ENCODE measurements around the gene PCNA. TPM values are rescaled to one million over a fixed set of nuclear protein-coding genes. Genes with fewer than 3 reads are reported as not detected.
"Not testable (repeated sequence)": the region's sequence is repeated elsewhere in the genome, so short reads cannot be mapped to it uniquely, and the experiment has no call there.

Gene PCNA
- polyA plus RNA-seq, 1 donor (not counting 4 experiments of a cell fraction or from before 2014, with no cell fraction given), result 130 TPM

DNA sequence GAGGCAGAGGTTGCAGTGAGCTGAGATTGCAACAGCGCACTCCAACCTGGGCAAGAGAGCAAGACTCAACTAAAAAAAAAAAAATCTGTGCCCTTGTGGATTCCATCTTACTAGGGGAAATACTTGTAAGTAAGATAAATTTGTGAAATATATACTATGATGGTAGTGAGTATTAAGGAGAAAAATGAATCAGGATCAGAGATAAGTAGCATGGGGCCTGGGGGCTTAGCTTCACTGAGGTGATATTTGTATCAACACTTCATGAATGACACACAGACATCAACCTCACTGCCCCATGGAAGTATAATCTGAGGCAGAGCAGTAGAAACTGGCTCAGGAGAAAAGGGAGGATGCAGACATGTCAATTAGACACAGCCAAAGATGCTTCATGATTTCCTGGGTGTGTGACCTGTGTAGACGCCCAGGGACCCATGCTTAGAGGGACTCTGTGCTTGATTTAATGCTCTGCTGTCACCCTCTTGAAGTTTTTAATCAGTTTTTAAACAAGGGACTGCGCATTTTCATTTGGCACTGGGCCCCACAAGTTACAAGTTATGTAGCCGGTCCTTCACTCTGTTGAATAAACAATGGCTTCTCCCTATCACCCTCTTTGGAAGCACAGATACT, 41.9 kb downstream of the PCNA start:
- Histone ChIP-seq H3K27ac (ENCODE audit: control insufficient read depth, insufficient read depth, low read length) (peak overlapping the region; percentile 34), H3K27me3 (ENCODE audit: control insufficient read depth, extremely low read depth, insufficient read depth, low read length) (no peaks in the 10 kb centered on the region), H3K9ac (ENCODE audit: control insufficient read depth, extremely low read depth, insufficient read depth, low read length) (no peak overlapping the region), H3K9me1 (ENCODE audit: control insufficient read depth, extremely low read depth, insufficient read depth, low read length) (no peaks in the 10 kb centered on the region), H2AFZ (ENCODE audit: control insufficient read depth, low read length) (peak overlapping the region; percentile 77), H3K9me3 (ENCODE audit: control insufficient read depth, low read depth, low read length) (no peaks in the 10 kb centered on the region), H4K20me1 (ENCODE audit: control insufficient read depth, extremely low read depth, insufficient read depth, low read length) (no peaks in the 10 kb centered on the region), H3K79me2 (ENCODE audit: control insufficient read depth, insufficient read depth, low read length) (no peaks in the 10 kb centered on the region), H3K4me1 (ENCODE audit: control insufficient read depth, extremely low read depth, insufficient read depth, low read length) (peaks cover 19% of the 10 kb centered on the region), H3K4me3 (ENCODE audit: control insufficient read depth in 2 of 3, extremely low read depth in 1 of 3, insufficient read depth in 2 of 3, low read depth in 1 of 3, low read length in 3 of 3) (peak overlapping the region in 2 of 3 experiments; percentile 41 to 55), H3K36me3 (ENCODE audit: control insufficient read depth in 2 of 2, extremely low read depth in 1 of 2, insufficient read depth in 2 of 2, low read length in 2 of 2) (no peaks in the 10 kb centered on the region), H3K4me2 (ENCODE audit: control insufficient read depth, extremely low read depth, insufficient read depth, low read depth, low read length) (peak overlapping the region; percentile 92)
- DNase-seq (ENCODE audit: low read depth, low spot score) (no peak), FAIRE-seq (peak; percentile 67)
- dilution Hi-C loops (cut with MboI; ENCODE audit: extremely low pct_ligation_motif_present, low sequenced_read_pairs), result no loop called here
- TF ChIP-seq, protein P1, sequence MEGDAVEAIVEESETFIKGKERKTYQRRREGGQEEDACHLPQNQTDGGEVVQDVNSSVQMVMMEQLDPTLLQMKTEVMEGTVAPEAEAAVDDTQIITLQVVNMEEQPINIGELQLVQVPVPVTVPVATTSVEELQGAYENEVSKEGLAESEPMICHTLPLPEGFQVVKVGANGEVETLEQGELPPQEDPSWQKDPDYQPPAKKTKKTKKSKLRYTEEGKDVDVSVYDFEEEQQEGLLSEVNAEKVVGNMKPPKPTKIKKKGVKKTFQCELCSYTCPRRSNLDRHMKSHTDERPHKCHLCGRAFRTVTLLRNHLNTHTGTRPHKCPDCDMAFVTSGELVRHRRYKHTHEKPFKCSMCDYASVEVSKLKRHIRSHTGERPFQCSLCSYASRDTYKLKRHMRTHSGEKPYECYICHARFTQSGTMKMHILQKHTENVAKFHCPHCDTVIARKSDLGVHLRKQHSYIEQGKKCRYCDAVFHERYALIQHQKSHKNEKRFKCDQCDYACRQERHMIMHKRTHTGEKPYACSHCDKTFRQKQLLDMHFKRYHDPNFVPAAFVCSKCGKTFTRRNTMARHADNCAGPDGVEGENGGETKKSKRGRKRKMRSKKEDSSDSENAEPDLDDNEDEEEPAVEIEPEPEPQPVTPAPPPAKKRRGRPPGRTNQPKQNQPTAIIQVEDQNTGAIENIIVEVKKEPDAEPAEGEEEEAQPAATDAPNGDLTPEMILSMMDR (optimal IDR thresholded peaks at IDR 0.05 in 1 of 3, IDR thresholded peaks at IDR 0.05 in 1 of 3, conservative IDR thresholded peaks at IDR 0.05 in 1 of 3; ENCODE audit: extremely low read depth in 1 of 3, insufficient read depth in 2 of 3, low read length in 3 of 3), result no peak
- no peak for TF ChIP-seq EZH2 (IDR thresholded peaks at IDR 0.05; ENCODE audit: low read length)

DNA sequence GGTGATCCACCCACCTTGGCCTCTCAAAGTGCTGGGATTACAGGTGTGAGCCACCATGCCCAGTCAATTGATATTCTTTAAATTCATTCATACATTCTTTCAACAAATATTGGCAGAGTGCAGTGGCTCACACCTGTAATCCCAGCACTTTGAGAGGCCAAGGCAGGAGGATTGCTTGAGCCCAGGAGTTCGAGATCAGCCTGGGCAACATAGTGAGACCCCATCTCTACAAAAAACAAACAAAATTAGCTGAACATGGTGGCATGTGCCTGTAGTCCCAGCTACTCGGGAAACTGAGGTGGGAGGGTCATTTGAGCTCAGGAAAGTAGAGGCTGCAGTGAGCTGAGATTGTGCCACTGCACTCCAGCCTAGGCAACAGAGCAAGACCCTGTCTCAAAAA, 42.8 kb downstream of the PCNA start:
- H3K4me2 ChIP-seq (ENCODE audit: control insufficient read depth, extremely low read depth, insufficient read depth, low read depth, low read length); H2AFZ ChIP-seq (ENCODE audit: control insufficient read depth, low read length); H3K79me2 ChIP-seq (ENCODE audit: control insufficient read depth, insufficient read depth, low read length); H3K4me3 ChIP-seq (ENCODE audit: control insufficient read depth in 2 of 3, extremely low read depth in 1 of 3, insufficient read depth in 2 of 3, low read depth in 1 of 3, low read length in 3 of 3); H3K9ac ChIP-seq (ENCODE audit: control insufficient read depth, extremely low read depth, insufficient read depth, low read length); H3K9me1 ChIP-seq (ENCODE audit: control insufficient read depth, extremely low read depth, insufficient read depth, low read length); H3K36me3 ChIP-seq (ENCODE audit: control insufficient read depth in 2 of 2, extremely low read depth in 1 of 2, insufficient read depth in 2 of 2, low read length in 2 of 2); H4K20me1 ChIP-seq (ENCODE audit: control insufficient read depth, extremely low read depth, insufficient read depth, low read length); H3K27me3 ChIP-seq (ENCODE audit: control insufficient read depth, extremely low read depth, insufficient read depth, low read length); DNase-seq (ENCODE audit: low read depth, low spot score); H3K9me3 ChIP-seq (ENCODE audit: control insufficient read depth, low read depth, low read length); dilution Hi-C loops (cut with MboI; ENCODE audit: extremely low pct_ligation_motif_present, low sequenced_read_pairs); H3K27ac ChIP-seq (ENCODE audit: control insufficient read depth, insufficient read depth, low read length); FAIRE-seq: not testable (repeated sequence)
- H3K4me1 ChIP-seq (ENCODE audit: control insufficient read depth, extremely low read depth, insufficient read depth, low read length), result peaks cover 22% of the 10 kb centered on the region

- Histone ChIP-seq H3K27ac (ENCODE audit: control insufficient read depth, insufficient read depth, low read length) (no peak overlapping the region), H3K27me3 (ENCODE audit: control insufficient read depth, extremely low read depth, insufficient read depth, low read length) (no peaks in the 10 kb centered on the region), H4K20me1 (ENCODE audit: control insufficient read depth, extremely low read depth, insufficient read depth, low read length) (no peaks in the 10 kb centered on the region), H3K79me2 (ENCODE audit: control insufficient read depth, insufficient read depth, low read length) (no peaks in the 10 kb centered on the region), H3K4me3 (ENCODE audit: control insufficient read depth in 2 of 3, extremely low read depth in 1 of 3, insufficient read depth in 2 of 3, low read depth in 1 of 3, low read length in 3 of 3) (no peak overlapping the region), H3K9me3 (ENCODE audit: control insufficient read depth, low read depth, low read length) (no peaks in the 10 kb centered on the region), H2AFZ (ENCODE audit: control insufficient read depth, low read length) (peak overlapping the region; percentile 91), H3K9me1 (ENCODE audit: control insufficient read depth, extremely low read depth, insufficient read depth, low read length) (no peaks in the 10 kb centered on the region), H3K4me1 (ENCODE audit: control insufficient read depth, extremely low read depth, insufficient read depth, low read length) (peaks cover 22% of the 10 kb centered on the region), H3K36me3 (ENCODE audit: control insufficient read depth in 2 of 2, extremely low read depth in 1 of 2, insufficient read depth in 2 of 2, low read length in 2 of 2) (no peaks in the 10 kb centered on the region), H3K9ac (ENCODE audit: control insufficient read depth, extremely low read depth, insufficient read depth, low read length) (no peak overlapping the region), H3K4me2 (ENCODE audit: control insufficient read depth, extremely low read depth, insufficient read depth, low read depth, low read length) (no peak overlapping the region)
- FAIRE-seq, result no peak
- no peak for DNase-seq (ENCODE audit: low read depth, low spot score)
- dilution Hi-C loops (cut with MboI; ENCODE audit: extremely low pct_ligation_motif_present, low sequenced_read_pairs), result no loop called here
- TF ChIP-seq, protein P1 (optimal IDR thresholded peaks at IDR 0.05 in 1 of 3, IDR thresholded peaks at IDR 0.05 in 1 of 3, conservative IDR thresholded peaks at IDR 0.05 in 1 of 3; ENCODE audit: extremely low read depth in 1 of 3, insufficient read depth in 2 of 3, low read length in 3 of 3), result no peak
- no peak for TF ChIP-seq EZH2 (IDR thresholded peaks at IDR 0.05; ENCODE audit: low read length)
Measured at GRCh38 chr20:5074232-5074674, 45.5 kb downstream of the PCNA start.

All from keratinocyte (primary cell).